SK-N-SH (cell line): Measurements from ENCODE around the gene TMTC4. TPM values are rescaled to one million over a fixed set of nuclear protein-coding genes. Genes with fewer than 3 reads are reported as not detected.

ENCODE experiments used
- CTCF ChIA-PET: fragments of 300-600, 350-600 bp; formaldehyde crosslinking; extraction: SDS; loops from one replicate; lab custom pipeline; 2021; lab: Yijun Ruan, JAX
- POLR2A ChIA-PET: fragments of 350-600 bp; sonication (Branson Sonifier 250); formaldehyde crosslinking; extraction: SDS; loops from one replicate; lab custom pipeline; 2020; ENCODE audit warnings: antibody characterized with exemption, inconsistent platforms; lab: Yijun Ruan, JAX
- DNase-seq: peaks from one replicate; pipeline ENCODE4 v3.0.0; 2012
- H2AFZ ChIP-seq: fragments of 200-600 bp; sonication (generic); 2 replicates; pipeline ENCODE4 v1.8.1; 2016; ENCODE audit warnings: antibody characterized with exemption, mild to moderate bottlenecking, low read depth
- H3F3A ChIP-seq: fragments of 200-600 bp; sonication (generic); replicated peaks from 2 replicates; pipeline ENCODE3; 2016; ENCODE audit warnings: antibody characterized with exemption, mild to moderate bottlenecking; ENCODE audit not compliant: insufficient read depth
- H3K27ac ChIP-seq, 2 experiments: fragments of 200-500 bp in 1 of 2; fragments of 200-600 bp in 1 of 2; sonication (Bioruptor generic) in 1 of 2; sonication (generic), shearing (Covaris generic) in 1 of 2; 2 replicates each; pipeline versions ENCODE4 v1.5.1 to v1.6.1; 2014 to 2016; ENCODE audit warnings: low read depth in 2 of 2, inconsistent platforms in 1 of 2, low read length in 1 of 2, mild to moderate bottlenecking in 1 of 2, mixed read lengths in 1 of 2
- H3K27me3 ChIP-seq: fragments of 200-600 bp; sonication (generic), shearing (Covaris generic); 2 replicates; pipeline ENCODE4 v1.6.1; 2016; ENCODE audit warnings: mixed run types; ENCODE audit not compliant: insufficient read depth
- H3K36me3 ChIP-seq, 2 experiments: fragments of 200-500 bp in 1 of 2; fragments of 200-600 bp in 1 of 2; sonication (Bioruptor generic) in 1 of 2; sonication (generic) in 1 of 2; replicated peaks in 1 of 2; 2 replicates each; pipeline versions ENCODE3 to v1.5.1; 2014 to 2016; ENCODE audit warnings: low read length in 1 of 2, mild to moderate bottlenecking in 1 of 2; ENCODE audit not compliant: insufficient read depth in 2 of 2, control insufficient read depth in 1 of 2
- H3K4me1 ChIP-seq, 2 experiments: fragments of 200-500 bp in 1 of 2; fragments of 200-600 bp in 1 of 2; sonication (Bioruptor generic) in 1 of 2; sonication (generic), shearing (Covaris generic) in 1 of 2; 2 replicates each; pipeline versions ENCODE4 v1.5.1 to v1.6.1; 2014 to 2016; ENCODE audit warnings: low read depth in 1 of 2, low read length in 1 of 2, mixed run types in 1 of 2; ENCODE audit not compliant: insufficient read depth in 2 of 2, control insufficient read depth in 1 of 2
- H3K4me2 ChIP-seq: fragments of 200-600 bp; sonication (generic), shearing (Covaris generic); 2 replicates; pipeline ENCODE4 v1.6.1; 2017; ENCODE audit warnings: mixed run types
- H3K4me3 ChIP-seq, 2 experiments: fragments of 200-500 bp in 1 of 2; fragments of 200-600 bp in 1 of 2; sonication (Bioruptor generic) in 1 of 2; sonication (generic), shearing (Covaris generic) in 1 of 2; 2 replicates each; pipeline versions ENCODE4 v1.5.1 to v1.8.1; 2014 to 2016; ENCODE audit warnings: low read depth in 2 of 2, inconsistent platforms in 1 of 2, low read length in 1 of 2, mild to moderate bottlenecking in 1 of 2, mixed read lengths in 1 of 2, moderate library complexity in 1 of 2
- H3K79me2 ChIP-seq: fragments of 200-600 bp; sonication (generic); 2 replicates; pipeline ENCODE4 v1.8.1; 2017; ENCODE audit warnings: mild to moderate bottlenecking; ENCODE audit not compliant: insufficient read depth
- H3K9ac ChIP-seq: fragments of 200-600 bp; sonication (generic); 2 replicates; pipeline ENCODE4 v1.6.1; 2017; ENCODE audit warnings: mixed run types
- H3K9me2 ChIP-seq: fragments of 200-600 bp; sonication (generic); 2 replicates; pipeline ENCODE4 v1.6.1; 2017; ENCODE audit warnings: mixed run types
- H3K9me3 ChIP-seq: fragments of 200-600 bp; sonication (generic); 2 replicates; pipeline ENCODE4 v1.6.1; 2017; ENCODE audit warnings: mixed run types, mild to moderate bottlenecking, moderate library complexity
- H4K20me1 ChIP-seq: fragments of 200-600 bp; sonication (generic); 2 replicates; pipeline ENCODE4 v1.6.1; 2017; ENCODE audit warnings: mild to moderate bottlenecking, mixed run types; ENCODE audit not compliant: insufficient read depth
- FOSL2 ChIP-seq: IDR thresholded peaks from 2 replicates; pipeline ENCODE4 v1.4.0; 2012; ENCODE audit warnings: low read depth, mild to moderate bottlenecking, moderate library complexity, borderline replicate concordance
- GABPA ChIP-seq: IDR thresholded peaks from 2 replicates; pipeline ENCODE4 v1.4.0; 2012; ENCODE audit warnings: low read depth, mild to moderate bottlenecking
- JUND ChIP-seq: IDR thresholded peaks from 2 replicates; pipeline ENCODE4 v1.4.0; 2012
- MXI1 ChIP-seq: IDR thresholded peaks from 2 replicates; pipeline ENCODE4 v1.6.1; 2012; ENCODE audit warnings: mild to moderate bottlenecking, low read depth, low read length, improper control_type of control experiment
- RCOR1 ChIP-seq: fragments of 150-350 bp; IDR thresholded peaks from 2 replicates; pipeline ENCODE4 v1.6.1; 2017; ENCODE audit warnings: antibody characterized with exemption, low read length
- RFX5 ChIP-seq: IDR thresholded peaks from 2 replicates; pipeline ENCODE4 v1.6.1; 2012; ENCODE audit warnings: mild to moderate bottlenecking, improper control_type of control experiment, low read length
- RXRA ChIP-seq: IDR thresholded peaks from 2 replicates; pipeline ENCODE4 v1.4.0; 2012; ENCODE audit warnings: low read depth, mild to moderate bottlenecking, borderline replicate concordance
- TCF12 ChIP-seq: IDR thresholded peaks from 2 replicates; pipeline ENCODE4 v1.4.0; 2012
- TEAD4 ChIP-seq: IDR thresholded peaks from 2 replicates; pipeline ENCODE4 v1.4.0; 2012; ENCODE audit warnings: mild to moderate bottlenecking, borderline replicate concordance; ENCODE audit not compliant: insufficient read depth
- USF1 ChIP-seq: IDR thresholded peaks from 2 replicates; pipeline ENCODE4 v1.4.0; 2012; ENCODE audit warnings: low read depth, borderline replicate concordance
- YY1 ChIP-seq: IDR thresholded peaks from 2 replicates; pipeline ENCODE4 v1.4.0; 2012; ENCODE audit warnings: low read depth, mild to moderate bottlenecking
- WGBS: methylation state at CpG from one replicate; pipeline ENCODE4 v1.1.6; 2017; ENCODE audit warnings: low lambda C conversion rate; 5-methylcytosine and 5-hydroxymethylcytosine counted together
- polyA plus RNA-seq, 3 experiments: library from polyadenylated mRNA; depleted of rRNA; stranded (reverse); fragments of >200 nt; gene quantifications; 2 replicates each; pipeline ENCODE4 v1.2.3, GENCODE V29; 2012
- TF ChIP-seq, protein P1 (sequence below): fragments of 150-350 bp; IDR thresholded peaks from 2 replicates; pipeline ENCODE4 v1.6.1; 2017; ENCODE audit warnings: antibody characterized with exemption, low read length, low read depth, borderline replicate concordance
- TF ChIP-seq, protein P2 (sequence below): IDR thresholded peaks from 2 replicates; pipeline ENCODE4 v1.4.0; 2012; ENCODE audit warnings: low read depth
- TF ChIP-seq, protein P3 (sequence below): fragments of 150-350 bp; IDR thresholded peaks from 2 replicates; pipeline ENCODE4 v1.6.1; 2016; ENCODE audit warnings: mild to moderate bottlenecking, low read depth, low read length
- TF ChIP-seq, protein P4 (sequence below): IDR thresholded peaks from 2 replicates; pipeline ENCODE4; 2012

TMTC4 gene, protein sequence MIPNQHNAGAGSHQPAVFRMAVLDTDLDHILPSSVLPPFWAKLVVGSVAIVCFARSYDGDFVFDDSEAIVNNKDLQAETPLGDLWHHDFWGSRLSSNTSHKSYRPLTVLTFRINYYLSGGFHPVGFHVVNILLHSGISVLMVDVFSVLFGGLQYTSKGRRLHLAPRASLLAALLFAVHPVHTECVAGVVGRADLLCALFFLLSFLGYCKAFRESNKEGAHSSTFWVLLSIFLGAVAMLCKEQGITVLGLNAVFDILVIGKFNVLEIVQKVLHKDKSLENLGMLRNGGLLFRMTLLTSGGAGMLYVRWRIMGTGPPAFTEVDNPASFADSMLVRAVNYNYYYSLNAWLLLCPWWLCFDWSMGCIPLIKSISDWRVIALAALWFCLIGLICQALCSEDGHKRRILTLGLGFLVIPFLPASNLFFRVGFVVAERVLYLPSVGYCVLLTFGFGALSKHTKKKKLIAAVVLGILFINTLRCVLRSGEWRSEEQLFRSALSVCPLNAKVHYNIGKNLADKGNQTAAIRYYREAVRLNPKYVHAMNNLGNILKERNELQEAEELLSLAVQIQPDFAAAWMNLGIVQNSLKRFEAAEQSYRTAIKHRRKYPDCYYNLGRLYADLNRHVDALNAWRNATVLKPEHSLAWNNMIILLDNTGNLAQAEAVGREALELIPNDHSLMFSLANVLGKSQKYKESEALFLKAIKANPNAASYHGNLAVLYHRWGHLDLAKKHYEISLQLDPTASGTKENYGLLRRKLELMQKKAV
- polyA plus RNA-seq (2012; rRNA removed), result 22.3 and 24.4 TPM in 2 replicates
- polyA plus RNA-seq (2012; cell fraction: cytosol; rRNA removed), result 15.4 and 18.8 TPM in 2 replicates
- 45.5 and 55.7 TPM in 2 replicates for polyA plus RNA-seq (2012; cell fraction: nucleus; rRNA removed)

- Histone ChIP-seq H3K4me2 (peak within 1 kb of the TSS; percentile 98), H4K20me1 (no peaks in the 10 kb centered on the region; the same call in 1 of the 2 replicates), H2AFZ (peak within 1 kb of the TSS; percentile 96), H3K9me3 (no peaks in the 10 kb centered on the region), H3K79me2 (peaks cover 40% of the 10 kb centered on the region; the same call in 1 of the 2 replicates), H3K27ac (peak within 1 kb of the TSS; percentile 29 to 87; a peak in 3 of 4 replicates), H3K4me3 (peak within 1 kb of the TSS; percentile 88 to 89), H3K27me3 (0 out of 2 replicates have a peak, but pooled peaks cover 3% of the 10 kb centered on the region), H3K36me3 (peaks cover 0 to 5% of the 10 kb centered on the region in 2 experiments), H3F3A (no peaks in the 10 kb centered on the region), H3K4me1 (peaks cover 9 to 15% of the 10 kb centered on the region in 2 experiments; a peak in 3 of 4 replicates), H3K9me2 (no peaks in the 10 kb centered on the region), H3K9ac (peak within 1 kb of the TSS; percentile 71)
- ChIA-PET POLR2A (interaction anchor here (0.7 kb wide), 1 partner anchor 35 kb away, joined by 3 read pairs; no protein-coding TSS in a partner anchor), CTCF (interaction anchor here (1.0 to 1.1 kb wide), 3 partner anchors 17 to 102 kb away, joined by 4 read pairs; no protein-coding TSS in a partner anchor)
- DNase-seq, result no peak
- WGBS, result no CpG with 5 or more reads among the region's 45 CpGs
- TF ChIP-seq FOSL2 (no peak), RFX5 (no peak), JUND (no peak), TCF12 (no peak), GABPA (no peak), RXRA (no peak), RCOR1 (no peak), MXI1 (no peak), TEAD4 (no peak), YY1 (no peak), USF1 (no peak)
- TF ChIP-seq, protein P1, sequence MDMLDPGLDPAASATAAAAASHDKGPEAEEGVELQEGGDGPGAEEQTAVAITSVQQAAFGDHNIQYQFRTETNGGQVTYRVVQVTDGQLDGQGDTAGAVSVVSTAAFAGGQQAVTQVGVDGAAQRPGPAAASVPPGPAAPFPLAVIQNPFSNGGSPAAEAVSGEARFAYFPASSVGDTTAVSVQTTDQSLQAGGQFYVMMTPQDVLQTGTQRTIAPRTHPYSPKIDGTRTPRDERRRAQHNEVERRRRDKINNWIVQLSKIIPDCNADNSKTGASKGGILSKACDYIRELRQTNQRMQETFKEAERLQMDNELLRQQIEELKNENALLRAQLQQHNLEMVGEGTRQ, result no peak
- TF ChIP-seq, protein P2, sequence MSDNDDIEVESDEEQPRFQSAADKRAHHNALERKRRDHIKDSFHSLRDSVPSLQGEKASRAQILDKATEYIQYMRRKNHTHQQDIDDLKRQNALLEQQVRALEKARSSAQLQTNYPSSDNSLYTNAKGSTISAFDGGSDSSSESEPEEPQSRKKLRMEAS, result no peak
- TF ChIP-seq, protein P3, sequence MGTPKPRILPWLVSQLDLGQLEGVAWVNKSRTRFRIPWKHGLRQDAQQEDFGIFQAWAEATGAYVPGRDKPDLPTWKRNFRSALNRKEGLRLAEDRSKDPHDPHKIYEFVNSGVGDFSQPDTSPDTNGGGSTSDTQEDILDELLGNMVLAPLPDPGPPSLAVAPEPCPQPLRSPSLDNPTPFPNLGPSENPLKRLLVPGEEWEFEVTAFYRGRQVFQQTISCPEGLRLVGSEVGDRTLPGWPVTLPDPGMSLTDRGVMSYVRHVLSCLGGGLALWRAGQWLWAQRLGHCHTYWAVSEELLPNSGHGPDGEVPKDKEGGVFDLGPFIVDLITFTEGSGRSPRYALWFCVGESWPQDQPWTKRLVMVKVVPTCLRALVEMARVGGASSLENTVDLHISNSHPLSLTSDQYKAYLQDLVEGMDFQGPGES, result no peak
- TF ChIP-seq, protein P4, sequence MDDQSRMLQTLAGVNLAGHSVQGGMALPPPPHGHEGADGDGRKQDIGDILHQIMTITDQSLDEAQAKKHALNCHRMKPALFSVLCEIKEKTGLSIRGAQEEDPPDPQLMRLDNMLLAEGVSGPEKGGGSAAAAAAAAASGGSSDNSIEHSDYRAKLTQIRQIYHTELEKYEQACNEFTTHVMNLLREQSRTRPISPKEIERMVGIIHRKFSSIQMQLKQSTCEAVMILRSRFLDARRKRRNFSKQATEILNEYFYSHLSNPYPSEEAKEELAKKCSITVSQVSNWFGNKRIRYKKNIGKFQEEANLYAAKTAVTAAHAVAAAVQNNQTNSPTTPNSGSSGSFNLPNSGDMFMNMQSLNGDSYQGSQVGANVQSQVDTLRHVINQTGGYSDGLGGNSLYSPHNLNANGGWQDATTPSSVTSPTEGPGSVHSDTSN, result no peak
These were observed at the start of gene TMTC4 for GRCh38 chr13:100674572-100674871. Gene TMTC4 (minus strand): TSS chr13:100674795. CDS start chr13:100670362, 4,433 bp downstream.
